HG03460 (cell line): ENCODE results near the gene DRD2.

Experiments
- ATAC-seq: cut with Tn5 transposase; IDR thresholded peaks from one replicate; pipeline ENCODE4 v1.9.1; 2021; ENCODE audit not compliant: unreplicated experiment

DRD2 gene

GRCh38 chr11:113377681-113378412 is 97.4 kb downstream of the DRD2 start:
- no peak for ATAC-seq

- no peak for ATAC-seq
These were observed 99.0 kb downstream of the DRD2 start for GRCh38 chr11:113376156-113376555.

- no peak for ATAC-seq
These were observed 99.8 kb downstream of the DRD2 start for GRCh38 chr11:113375402-113375801.

GRCh38 chr11:113373981-113374560 is 101.1 kb downstream of the DRD2 start:
- ATAC-seq = no peak

- no peak for ATAC-seq
These were observed 101.9 kb downstream of the DRD2 start for GRCh38 chr11:113373306-113373705.

GRCh38 chr11:113372309-113372708 is 102.9 kb downstream of the DRD2 start:
- no peak for ATAC-seq

GRCh38 chr11:113370634-113371033 is 104.6 kb downstream of the DRD2 start:
- ATAC-seq = no peak

GRCh38 chr11:113369411-113369810 is 105.8 kb downstream of the DRD2 start:
- ATAC-seq = no peak

- no peak for ATAC-seq
These were observed 109.3 kb downstream of the DRD2 start for GRCh38 chr11:113365895-113366294.

- ATAC-seq = no peak
These were observed 111.1 kb downstream of the DRD2 start for GRCh38 chr11:113363996-113364641.

GRCh38 chr11:113363406-113363805 is 111.8 kb downstream of the DRD2 start:
- ATAC-seq = no peak
